ENCODE measurements around the gene CTNNA2. TPM values are rescaled to one million over a fixed set of nuclear protein-coding genes. Genes with fewer than 3 reads are reported as not detected.

CTNNA2 gene
- total and polyA plus RNA-seq, 2 of the 8 experiments (the other 6 are each of a cell fraction or from before 2014, with no cell fraction given): 3.9 to 9.0 TPM

GRCh38 chr2:79980116-79980515 is 467.3 kb downstream of the CTNNA2 start:
- Histone ChIP-seq H3K4me1 (replicated peaks in 1 of 4; ENCODE audit: control insufficient read depth in 3 of 4, insufficient read depth in 4 of 4, low read length in 3 of 4) (peaks cover 0 to 25% (median 10%) of the 10 kb centered on the region in 4 experiments; a peak in 5 of 7 replicates), H3K27me3 (replicated peaks in 1 of 4; ENCODE audit: control insufficient read depth in 3 of 4, extremely low read depth in 1 of 4, insufficient read depth in 3 of 4, low read length in 3 of 4) (no peaks in the 10 kb centered on the region), H3K4me3 (ENCODE audit: extremely low read depth in 1 of 4, insufficient read depth in 2 of 4, low read depth in 3 of 4, low read length in 4 of 4) (no peak overlapping the region), H3K9me3 (ENCODE audit: insufficient read depth in 2 of 2, low read depth in 1 of 2, low read length in 1 of 2) (no peaks in the 10 kb centered on the region), H3K27ac (ENCODE audit: low read depth, low read length) (no peak overlapping the region), H4K8ac (ENCODE audit: extremely low read depth, insufficient read depth, low read length) (no peak overlapping the region), H3K14ac (ENCODE audit: insufficient read length) (no peak overlapping the region), H2AFZ (ENCODE audit: low read length) (no peak overlapping the region), H2BK12ac (ENCODE audit: low read depth, low read length) (no peak overlapping the region), H3K4ac (replicated peaks; ENCODE audit: insufficient read length, low read depth, low read length) (no peak overlapping the region), H4K20me1 (replicated peaks in 1 of 2; ENCODE audit: control insufficient read depth in 1 of 2, insufficient read depth in 2 of 2, low read length in 2 of 2) (no peaks in the 10 kb centered on the region), H2BK15ac (ENCODE audit: low read length) (no peak overlapping the region), H3K36me3 (ENCODE audit: control insufficient read depth in 2 of 4, insufficient read depth in 4 of 4, low read length in 3 of 4) (no peaks in the 10 kb centered on the region), H2AK5ac (ENCODE audit: low read depth, low read length) (no peak overlapping the region), H3K9ac (replicated peaks in 1 of 4; ENCODE audit: extremely low read depth in 1 of 4, low read depth in 3 of 4, low read length in 3 of 4) (no peak overlapping the region), H4K91ac (replicated peaks; ENCODE audit: insufficient read length, low read length) (no peak overlapping the region), H3K79me1 (ENCODE audit: low read depth, low read length) (no peaks in the 10 kb centered on the region), H4K5ac (ENCODE audit: insufficient read length, low read depth, low read length) (no peak overlapping the region), H3K23ac (ENCODE audit: insufficient read length) (no peak overlapping the region), H3K18ac (ENCODE audit: extremely low read depth, low read length) (no peak overlapping the region), H3K23me2 (ENCODE audit: low read depth, low read length) (no peaks in the 10 kb centered on the region), H2BK20ac (ENCODE audit: low read length) (no peak overlapping the region), H3K4me2 (ENCODE audit: insufficient read depth in 1 of 2, low read depth in 2 of 2, low read length in 2 of 2) (no peak overlapping the region), H2BK5ac (ENCODE audit: low read depth, low read length) (no peak overlapping the region), H2BK120ac (replicated peaks; ENCODE audit: low read depth, low read length) (no peak overlapping the region), H3K56ac (replicated peaks; ENCODE audit: insufficient read length, low read depth, low read length) (no peak overlapping the region), H3K79me2 (ENCODE audit: control insufficient read depth in 1 of 2, insufficient read depth in 2 of 2, low read length in 2 of 2) (no peaks in the 10 kb centered on the region)
- ChIA-PET POLR2A (ENCODE audit: partially characterized antibody) (no interaction called here), CTCF (ENCODE audit: partially characterized antibody) (interaction anchor here (0.6 to 1.1 kb wide), 2 partner anchors 29 to 424 kb away, joined by 3 read pairs; no protein-coding TSS in a partner anchor)
- FAIRE-seq (no peak), DNase-seq (ENCODE audit: low read depth in 1 of 2, low spot score in 2 of 2) (no peak)
- 90% methylated on average over 1 of the region's 1 CpG; no CpG with 5 or more reads in 1 of the 2 experiments for WGBS, 2 experiments (ENCODE audit: extremely low coverage in 1 of 2, insufficient coverage in 1 of 2, insufficient read length in 1 of 2, insufficient replicate concordance in 2 of 2, low coverage in 1 of 2, low lambda C conversion rate in 2 of 2, missing lambda C conversion rate in 1 of 2)
- TF ChIP-seq SP1 (IDR thresholded peaks at IDR 0.05; ENCODE audit: low read depth, low read length) (no peak), TCF12 (IDR thresholded peaks at IDR 0.05; ENCODE audit: low read depth, low read length) (no peak), BRCA1 (IDR thresholded peaks at IDR 0.05; ENCODE audit: low read depth, low read length) (no peak), CREB1 (IDR thresholded peaks at IDR 0.05) (no peak), RNF2 (IDR thresholded peaks at IDR 0.05; ENCODE audit: borderline replicate concordance, low read depth, low read length, missing control alignments, poor library complexity, severe bottlenecking) (no peak)

Data from H1 (cell line).